Fibroblast of skin of back (primary cell): Measurements from ENCODE around the gene TENM4.
A peak's percentile ranks its signal among the peaks of the same experiment; 100 is the strongest.

Experiments
- DNase-seq: peaks from one replicate; pipeline ENCODE4 v3.0.0-alpha.2; 2013

Gene TENM4

DNA sequence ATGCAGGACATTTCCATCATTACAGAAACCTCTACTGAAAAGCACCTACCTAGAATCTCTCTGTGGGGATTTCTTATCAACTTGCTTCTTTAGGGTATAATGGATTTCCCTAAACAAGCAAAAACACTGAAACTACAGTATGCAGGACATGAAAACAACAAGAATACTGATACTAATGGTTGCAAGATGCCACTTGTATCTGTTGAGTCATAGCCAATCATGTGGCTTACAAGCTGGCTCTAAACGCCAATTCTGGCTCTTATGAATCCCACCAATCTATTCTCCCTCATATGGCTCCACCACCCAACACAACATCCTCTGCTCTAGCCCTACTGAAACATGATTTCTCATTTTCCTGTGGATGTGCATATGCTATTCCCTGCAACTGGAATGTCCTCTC, 22.6 kb downstream of the TENM4 start:
- DNase-seq = no peak

DNA sequence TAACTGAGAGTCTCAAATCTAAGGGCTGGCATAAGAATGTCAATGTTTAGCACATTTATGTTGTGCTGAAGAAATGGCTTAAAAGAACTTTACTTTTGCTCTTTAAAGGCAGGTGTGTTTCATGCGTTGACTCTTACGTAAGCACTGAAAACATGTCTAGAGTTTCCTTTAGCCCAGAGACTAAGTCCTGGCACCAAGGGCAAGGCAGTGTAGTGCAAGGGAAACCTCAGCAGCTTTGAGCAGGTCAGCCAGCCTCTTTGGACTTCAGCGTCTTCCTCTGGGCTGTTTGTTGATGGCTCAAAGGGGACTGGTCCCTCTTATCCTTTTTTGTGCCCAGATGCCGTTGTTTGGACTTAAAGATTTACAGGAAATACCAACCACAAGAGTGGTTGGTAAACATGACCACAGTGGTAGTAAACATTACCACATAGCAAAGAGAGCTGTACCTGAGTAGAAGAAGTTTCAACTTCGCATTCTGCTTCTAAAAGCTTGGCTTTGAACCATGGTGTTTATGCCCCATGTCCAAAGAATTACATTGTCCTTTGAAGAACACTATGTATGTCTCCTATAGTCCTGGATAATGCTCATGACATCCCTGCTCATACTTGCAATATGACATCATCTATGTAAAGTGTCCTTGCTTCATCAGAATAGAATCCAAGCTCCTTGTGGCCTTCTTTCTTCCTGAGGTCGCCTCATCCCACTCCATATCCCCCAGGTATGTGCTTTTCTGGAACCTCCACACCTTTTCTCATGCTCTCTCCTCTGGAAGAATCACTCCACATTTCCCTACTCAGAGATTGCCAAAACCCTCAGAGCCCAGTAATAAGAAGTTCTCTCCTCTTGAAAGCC, 23.5 kb downstream of the TENM4 start:
- DNase-seq = peak; percentile 57

DNA sequence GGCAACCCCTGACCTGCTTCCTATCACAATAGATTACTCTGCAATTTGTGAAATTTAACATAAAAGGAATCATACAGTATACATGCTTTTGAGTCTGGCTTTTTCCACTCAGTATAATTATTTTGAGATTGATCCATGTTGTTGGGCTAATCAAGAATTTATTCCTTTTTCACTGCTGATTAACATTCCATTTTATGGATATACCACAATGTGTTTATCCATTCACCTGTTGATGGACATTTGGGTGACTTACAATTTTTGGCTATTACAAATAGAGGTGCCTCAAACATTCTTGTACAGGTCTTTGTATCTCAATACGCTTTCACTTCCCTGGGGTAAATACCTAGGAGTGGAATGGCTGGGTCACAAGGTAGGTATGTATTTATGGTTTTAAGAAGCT, 24.9 kb downstream of the TENM4 start:
- no peak for DNase-seq

DNA sequence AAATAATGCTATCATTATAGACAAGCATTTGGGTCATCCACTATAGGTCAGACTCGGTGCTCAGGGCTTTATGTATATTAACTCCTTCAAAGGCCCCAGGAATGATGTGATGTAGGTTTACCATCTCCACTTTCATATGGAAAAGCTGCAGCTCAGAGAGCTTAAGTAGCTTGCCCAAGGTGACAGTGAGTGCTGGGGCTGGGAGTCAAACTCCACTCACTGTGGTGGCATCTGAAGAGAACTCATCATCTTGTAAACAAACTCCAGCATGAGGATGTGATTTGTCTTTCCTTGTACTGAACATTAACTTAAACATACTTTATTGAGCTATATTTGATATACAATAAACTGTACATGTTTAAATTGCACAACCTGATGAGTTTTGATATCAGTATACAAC, 25.4 kb downstream of the TENM4 start:
- DNase-seq = peak; percentile 34

DNA sequence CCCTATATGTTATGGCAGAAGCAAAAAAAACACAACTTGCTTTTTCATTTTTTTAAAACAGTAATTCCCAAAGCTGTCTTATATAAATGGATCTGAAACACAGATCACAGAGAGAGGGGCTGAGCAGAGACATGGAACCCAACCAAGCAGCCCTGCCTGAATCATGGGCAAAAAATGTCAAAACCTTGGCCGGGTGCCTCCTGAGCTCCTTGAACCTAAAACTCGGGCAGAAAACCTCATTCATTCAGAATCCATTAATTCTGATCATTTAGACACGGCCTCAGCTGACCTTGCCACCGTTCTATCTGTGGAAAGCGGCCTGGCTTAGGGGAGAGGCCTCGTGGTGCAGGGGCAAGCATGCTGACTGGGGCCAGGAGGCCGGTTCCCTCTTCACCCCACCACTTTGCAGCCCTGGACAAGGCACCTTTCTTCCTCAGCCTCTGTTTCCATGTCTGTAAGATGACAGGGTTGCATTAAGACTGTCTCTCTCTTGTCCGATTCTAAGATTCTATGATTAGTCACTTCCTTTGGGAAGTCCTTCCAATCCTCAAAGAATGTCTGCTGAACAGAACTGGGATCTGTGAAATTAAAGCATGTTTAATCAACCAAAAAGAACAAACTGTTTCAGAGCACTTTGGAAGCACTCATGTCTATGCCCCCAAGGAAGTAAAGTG, 26.0 kb downstream of the TENM4 start:
- peak; percentile 83 for DNase-seq

DNA sequence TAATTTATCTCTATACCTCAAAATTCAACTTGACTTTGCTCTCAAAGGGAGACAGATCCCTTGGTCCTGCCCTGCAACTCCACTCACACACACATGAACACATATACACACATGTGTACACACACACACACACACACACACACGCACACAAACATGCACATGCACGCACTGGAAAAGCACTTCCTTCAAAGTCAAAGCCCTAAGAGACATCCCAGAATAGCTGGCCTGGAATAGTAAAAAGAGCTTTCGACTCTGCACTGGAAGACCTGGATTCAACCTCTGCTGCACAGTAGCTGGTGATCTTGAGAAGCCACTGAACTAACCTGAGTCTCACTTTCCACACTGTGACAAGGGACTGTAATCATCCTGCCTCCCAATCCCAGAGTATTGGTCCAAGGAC, 26.8 kb downstream of the TENM4 start:
- no peak for DNase-seq

DNA sequence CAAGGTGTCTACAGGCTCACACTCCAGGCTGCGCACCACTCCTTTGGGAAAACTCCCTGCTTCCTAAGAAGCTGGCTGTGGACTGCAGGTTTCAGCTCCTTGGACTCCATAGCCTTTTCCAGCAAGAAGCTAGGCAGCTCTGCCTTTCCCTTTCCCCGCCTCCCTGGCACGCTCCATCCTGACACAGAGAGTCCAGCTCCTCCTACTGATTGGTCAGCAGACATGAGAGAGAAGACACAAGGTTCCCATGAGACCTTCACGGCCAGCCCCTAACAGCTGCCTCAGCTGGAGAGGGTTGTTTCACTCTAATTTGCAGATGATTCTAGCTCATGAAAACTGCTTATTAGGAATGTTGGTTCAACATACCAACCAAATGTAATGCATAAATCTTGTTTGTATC, 27.6 kb downstream of the TENM4 start:
- peak; percentile 95 for DNase-seq

DNA sequence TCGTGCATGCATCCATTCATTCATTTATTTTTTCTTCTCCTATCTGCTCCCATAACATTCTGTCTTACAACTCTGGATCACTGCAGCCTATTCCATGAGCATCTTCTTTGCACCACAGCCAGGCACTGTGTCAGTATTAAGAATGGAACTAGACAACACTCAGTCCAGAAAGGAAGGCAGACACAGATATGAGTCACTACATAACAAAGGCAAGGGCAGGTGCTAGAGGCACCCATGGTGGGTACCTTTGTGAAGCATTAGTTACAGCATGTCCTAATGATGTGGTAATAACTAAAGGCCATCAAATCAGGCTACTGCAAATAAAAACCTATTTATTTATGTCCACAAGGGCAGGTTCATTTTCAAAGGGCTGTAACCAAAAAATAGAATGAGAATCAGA, 28.1 kb downstream of the TENM4 start:
- no peak for DNase-seq

DNA sequence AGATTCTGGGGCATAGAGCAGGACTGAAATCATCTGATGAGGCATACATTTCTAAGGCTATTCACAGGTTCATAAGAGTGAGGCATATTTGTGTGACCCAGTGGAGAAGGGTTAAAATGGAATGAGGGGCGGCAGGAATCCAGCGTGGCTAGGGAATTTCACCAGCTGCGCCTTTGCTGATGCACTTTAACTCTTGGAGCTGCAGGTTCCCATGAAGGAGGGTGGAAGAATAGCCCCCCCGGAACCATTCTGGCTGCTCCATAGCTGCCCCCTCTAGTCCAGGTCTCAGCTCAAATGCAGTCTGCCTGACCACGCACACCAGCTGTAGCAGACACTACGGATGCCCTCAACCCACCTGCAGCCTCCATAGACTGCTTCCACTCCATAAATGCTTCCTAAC, 31.5 kb downstream of the TENM4 start:
- no peak for DNase-seq

DNA sequence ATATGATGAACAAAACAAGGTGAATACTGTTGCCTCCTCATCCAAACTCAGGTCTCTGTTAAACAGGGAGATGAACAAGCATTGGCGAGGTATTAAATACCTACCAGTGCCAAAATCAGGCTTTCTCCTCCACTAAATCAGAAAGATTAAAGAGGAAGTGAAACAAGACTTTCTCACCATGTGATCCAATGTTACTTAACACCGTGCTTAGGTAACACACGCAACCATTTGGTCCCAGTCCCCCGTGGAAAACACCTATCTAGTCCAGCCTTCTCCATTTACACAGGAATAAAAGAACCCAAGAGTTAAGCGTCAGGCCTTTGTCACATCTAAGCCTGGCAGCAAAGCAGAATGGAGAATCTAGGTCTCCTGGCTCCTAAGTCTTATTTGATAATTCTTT, 34.5 kb downstream of the TENM4 start:
- DNase-seq = no peak

DNA sequence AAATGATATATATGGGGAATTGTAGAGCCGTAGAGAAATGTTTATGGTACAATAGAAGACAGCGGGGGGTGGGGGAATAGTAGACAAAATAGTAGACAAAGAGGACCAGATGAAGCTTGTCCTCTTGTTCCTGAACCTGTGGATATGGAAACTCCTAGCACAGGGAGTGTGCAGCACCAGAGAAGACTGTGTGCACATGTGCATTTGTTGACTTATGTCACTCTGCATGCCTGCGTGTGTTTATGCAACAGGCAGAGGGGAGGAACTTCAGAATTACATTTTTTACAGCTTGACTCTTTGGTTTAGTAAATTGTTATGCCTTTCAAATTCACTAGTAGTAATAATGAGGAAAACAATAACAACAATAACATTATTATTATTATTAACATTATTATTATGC, 36.0 kb downstream of the TENM4 start:
- no peak for DNase-seq

DNA sequence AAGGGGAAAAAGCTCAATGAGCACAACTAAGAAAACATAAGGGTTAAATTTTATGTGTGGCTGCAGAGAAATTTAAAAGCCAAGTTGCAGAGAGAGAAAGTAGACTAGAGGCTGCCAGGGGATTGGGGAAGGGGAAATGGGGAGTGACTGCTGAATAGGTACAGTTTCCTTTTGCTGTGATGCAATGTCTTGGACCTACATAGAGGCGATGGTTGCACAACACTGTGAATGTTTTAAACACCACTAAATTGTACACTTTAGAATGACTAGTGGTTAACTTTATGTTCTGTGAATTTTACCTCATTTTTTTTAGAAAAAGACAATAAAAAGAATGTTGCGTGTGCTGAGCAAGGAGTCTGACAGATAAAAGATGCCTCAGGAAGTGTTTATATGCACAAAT, 36.5 kb downstream of the TENM4 start:
- no peak for DNase-seq

DNA sequence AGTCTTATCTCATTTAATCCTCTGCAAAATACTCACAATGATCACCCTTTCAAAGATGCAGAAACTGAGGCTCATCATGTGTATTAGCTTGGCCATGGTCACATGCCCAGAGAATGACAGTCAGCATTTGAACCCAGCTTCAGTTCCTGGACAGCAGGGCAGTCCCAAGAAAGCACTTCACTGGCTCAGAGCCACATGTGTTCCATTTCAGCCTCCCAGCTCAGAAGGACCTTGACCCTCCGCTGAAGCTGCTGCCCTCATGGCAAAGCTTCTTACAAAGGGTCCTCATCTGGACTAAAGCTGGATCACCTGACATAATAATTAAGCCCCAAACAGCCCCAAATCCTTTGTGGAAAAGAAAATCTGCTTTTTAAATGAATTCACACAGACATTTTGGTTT, 37.0 kb downstream of the TENM4 start:
- no peak for DNase-seq

DNA sequence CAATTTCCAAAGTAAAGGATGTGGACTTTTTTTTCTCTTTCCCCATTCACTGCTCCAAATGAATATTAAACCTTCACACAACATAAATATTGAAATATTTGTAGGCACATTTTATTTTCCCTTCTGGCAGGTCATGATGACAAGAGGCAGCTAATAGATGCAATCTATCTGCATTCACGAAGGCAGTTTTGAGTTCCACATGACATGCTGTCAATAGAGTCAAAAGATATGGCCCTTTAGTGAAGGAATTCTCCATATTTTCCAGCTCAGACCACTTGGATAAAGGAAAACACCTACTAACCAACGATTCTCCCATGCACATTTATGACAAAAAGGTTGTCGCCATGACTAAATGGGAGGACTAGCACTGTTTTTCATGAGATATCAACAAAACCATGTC, 37.9 kb downstream of the TENM4 start:
- no peak for DNase-seq

DNA sequence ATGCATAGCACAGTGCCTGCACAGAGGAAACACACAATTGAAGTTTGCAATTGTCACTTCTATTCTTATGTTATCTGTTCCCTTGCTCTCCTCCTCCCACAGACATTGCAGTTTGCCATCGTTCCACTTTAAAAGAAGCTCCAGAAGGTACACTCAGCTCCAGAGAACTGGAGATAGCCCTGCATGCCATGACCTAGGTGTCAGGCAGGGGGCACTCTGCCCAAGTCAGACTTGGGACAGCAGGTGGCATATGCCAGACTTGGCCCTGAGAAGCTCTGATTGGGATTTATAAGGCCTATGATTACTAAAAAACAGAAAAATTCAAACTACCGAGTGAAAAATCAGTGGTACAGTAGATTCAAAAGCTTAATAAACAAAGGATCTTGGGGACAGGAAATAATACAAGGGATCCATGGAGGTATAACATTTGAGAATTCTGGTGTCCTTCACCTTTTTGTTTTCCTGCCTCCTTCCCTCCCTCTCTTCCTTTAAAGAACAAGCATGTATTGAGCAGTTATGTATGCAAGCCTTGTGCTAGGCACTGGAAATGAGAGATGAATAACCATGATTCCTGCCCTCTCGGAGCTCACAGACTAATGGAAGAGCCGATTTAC, 40.0 kb downstream of the TENM4 start:
- DNase-seq = peak; percentile 26

DNA sequence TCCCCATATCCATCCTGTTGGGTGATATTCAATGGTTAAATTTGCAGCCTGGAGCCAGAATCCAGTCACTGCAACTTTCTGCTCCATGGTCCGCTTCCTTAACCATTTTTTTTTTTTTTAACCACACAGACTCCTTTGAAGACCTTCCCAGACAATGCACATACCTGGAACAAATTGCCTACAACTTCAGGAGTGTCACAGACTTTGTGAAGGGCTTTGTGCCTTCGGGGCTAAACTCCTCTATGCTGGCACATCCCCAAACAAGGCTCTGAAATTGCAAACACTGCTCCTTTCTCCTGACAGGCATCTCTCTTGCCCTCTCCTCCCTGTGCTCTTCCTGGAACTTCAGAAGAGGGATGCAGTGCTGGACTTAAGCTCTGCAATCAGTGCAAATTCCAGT, 40.6 kb downstream of the TENM4 start:
- DNase-seq = no peak

DNA sequence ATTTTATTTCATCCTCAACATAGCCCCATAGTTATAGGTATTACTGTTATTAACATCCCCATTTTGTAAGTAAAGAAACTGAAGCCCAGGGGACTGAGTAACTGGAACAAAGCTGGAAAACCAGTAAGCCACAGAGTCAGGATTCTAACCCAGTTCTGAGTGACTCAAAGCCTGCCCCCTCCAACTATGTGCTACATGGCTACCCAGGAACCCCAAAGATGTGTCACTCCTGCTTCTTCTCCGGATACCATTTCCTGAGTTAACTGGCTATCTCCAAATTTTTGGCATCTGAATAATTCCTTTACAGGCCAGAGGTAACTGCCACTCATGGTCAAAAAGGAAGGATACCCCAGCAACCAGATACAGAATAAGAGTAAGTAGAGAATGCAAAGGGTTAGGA, 43.6 kb downstream of the TENM4 start:
- DNase-seq = peak; percentile 52

DNA sequence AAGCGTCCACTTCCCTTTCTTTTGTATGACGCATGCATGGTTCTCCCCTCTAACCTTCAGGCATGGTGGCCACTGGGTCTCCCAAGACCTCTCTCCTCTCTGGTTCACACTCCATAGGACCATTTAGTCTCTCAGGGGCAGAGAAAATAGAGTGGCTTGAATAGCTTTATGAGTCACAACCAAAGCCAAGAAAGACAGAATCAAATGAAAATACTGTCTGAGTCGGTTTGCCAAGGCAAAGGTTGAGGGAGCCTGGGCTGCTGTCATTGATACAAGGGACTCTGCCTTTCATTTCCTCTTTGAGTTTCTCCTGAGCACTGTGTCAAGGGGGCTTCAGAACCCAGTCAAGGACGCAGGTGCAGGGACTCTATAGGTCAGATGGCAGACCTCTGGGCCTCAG, 44.2 kb downstream of the TENM4 start:
- peak; percentile 47 for DNase-seq

DNA sequence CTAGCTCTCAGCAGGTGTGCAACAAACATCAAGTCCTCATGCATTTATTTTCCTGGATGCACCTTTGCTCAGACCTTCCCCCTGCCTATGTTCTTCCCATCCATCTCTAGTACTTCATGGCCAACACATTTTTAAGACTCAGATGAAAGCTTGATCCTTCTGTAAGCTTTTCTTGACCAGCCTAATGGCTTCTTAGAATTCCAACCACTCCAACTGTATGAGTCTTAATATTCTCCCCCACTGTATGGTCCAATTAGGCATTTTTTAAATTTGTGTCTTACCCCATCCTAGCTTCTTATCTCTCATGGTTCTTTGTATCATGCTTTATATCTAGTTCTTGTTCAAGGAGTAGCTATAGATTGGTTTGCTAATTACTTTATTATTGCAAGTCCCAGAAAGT, 44.8 kb downstream of the TENM4 start:
- peak; percentile 21 for DNase-seq

DNA sequence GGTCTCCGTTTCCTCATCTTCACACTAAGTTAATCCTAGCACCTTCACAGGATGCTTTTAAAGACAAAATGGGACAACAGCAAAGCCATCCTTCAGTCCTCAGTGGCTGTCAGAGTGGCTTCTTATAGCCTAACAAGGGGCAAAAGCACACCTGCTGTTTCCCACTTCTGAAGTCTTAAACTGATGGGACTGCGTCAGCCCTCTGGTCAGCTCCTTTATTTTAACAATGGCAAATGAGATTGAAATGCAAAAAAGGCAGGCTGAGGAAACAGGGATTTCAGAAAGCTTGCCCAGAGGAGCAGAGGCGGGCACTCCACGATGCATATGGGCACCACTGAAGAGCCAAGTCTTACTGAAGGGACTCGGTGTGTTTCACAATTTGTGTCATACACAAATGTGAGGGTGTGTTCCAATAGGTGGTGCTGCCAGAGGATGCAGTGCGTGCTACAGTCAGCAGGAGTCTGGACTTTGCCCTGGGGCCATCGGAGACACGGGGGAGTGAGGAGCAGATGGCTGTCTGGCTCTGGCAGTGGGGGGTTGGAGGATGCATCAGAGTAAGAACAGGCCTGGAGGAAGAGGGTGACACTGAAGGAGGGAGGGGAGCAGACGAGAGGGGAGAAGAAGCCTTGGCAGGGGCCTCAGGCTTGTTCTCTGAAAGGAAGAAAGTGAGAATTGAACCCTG, 47.3 kb downstream of the TENM4 start:
- no peak for DNase-seq

DNA sequence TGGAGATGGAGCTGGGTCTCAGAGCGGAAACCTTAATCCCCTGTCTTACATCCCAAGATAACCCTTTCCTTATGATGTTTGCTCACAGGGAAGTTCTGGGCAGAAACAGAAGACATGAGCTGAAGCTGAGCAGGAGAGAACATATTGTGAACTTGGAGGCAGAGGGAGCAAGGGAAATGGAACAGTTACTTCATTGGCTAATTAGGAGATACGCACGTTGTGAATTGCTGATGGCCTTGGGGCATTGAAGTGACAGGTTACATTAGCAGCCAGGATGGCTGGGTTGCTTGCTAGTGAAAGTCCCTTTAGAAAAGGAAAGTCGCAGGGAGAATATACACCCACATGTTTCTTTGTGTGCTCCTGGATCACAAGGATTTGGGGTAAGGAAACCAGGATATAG, 48.7 kb downstream of the TENM4 start:
- no peak for DNase-seq

DNA sequence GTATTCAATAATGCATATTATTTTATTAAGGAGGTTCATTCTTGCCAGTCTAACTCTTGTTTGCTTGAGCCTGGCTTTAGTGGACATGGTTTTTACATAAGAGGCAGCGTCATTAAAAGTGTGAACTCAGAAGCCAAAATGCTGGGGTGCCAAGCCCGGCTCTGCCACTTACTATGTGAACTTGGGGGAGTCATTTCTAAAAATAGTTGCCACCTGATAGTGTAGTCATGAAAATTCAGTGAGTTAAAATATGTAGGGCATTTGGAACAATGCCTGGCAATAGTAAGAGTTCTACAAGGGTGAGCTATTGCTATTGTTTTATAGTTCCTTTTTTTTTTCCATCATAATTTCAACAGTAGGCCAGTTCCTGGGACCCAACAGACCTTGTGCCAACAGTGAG, 49.9 kb downstream of the TENM4 start:
- DNase-seq = no peak

DNA sequence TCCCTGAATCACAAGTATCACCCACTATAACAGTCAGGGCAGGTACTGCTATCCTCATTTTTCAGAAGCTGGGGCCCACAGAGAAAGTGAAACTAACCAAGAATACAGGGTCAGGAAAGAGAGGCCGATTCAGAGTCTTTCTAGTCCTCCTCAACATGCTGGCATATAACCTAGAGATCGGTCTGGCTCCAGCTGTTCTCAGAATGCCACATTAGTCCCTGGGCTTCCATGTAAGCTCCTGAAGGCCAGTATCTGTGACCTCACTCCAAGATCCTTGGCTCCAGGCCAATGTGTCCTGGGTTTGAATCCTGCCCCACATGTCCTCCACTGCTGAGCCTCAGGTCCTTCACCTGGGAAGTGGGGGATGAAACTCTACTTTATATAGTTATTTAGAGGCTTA, 50.4 kb downstream of the TENM4 start:
- DNase-seq = no peak
